ENCODE data around the gene PTDSS2.

GRCh38 chr11:532986-533585 is 83.0 kb downstream of the PTDSS2 start:
- TF ChIP-seq SAP130 (CRISPR knock-in tag; IDR thresholded peaks at IDR 0.05; ENCODE audit: low read depth): no peak
- no peak for TF ChIP-seq CTCF (CRISPR knock-in tag; IDR thresholded peaks at IDR 0.05)
- TF ChIP-seq PRDM10 (CRISPR knock-in tag; IDR thresholded peaks at IDR 0.05; ENCODE audit: low read depth): no peak
